ENCODE measurements around the gene GNB5. TPM values are rescaled to one million over a fixed set of nuclear protein-coding genes. Genes with fewer than 3 reads are reported as not detected.

GNB5 gene
- total and polyA plus RNA-seq, 2 of the 13 experiments (the other 11 are each of a cell fraction or from before 2014, with no cell fraction given), result 13.7 to 14.4 TPM

DNA sequence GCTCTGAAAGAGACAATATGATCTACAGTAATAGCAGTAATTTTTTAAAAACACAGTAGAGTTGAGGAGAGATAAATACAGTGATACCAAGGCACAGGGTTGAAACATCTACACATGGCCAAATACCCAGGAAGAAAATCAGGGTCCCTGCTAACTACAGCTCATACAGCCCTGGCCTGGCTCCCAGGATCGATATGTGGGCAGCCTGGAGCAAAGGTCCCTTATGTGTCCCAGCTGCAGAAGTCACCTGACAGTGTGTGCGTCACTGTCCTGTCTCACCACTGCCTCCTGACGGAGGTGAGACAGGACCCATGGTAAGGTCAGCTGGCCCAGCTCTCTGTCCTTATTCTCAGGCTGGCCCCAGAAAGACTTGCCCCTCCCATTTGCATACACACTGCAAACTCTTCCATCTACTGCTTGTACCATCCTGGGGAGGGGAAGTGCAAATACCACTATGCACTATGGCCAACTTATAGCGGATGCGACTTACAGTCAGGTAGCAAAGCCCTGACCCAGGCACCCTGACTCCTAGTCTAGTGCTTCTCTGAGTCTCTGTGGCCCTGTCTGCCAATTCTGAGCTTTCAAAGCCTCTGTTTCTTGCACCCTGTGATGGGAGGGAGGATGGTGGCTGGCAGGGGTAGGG lies 56.6 kb downstream of the GNB5 start (continued):
- no peak for TF ChIP-seq ZNF777 (CRISPR knock-in tag; IDR thresholded peaks at IDR 0.05)
- TF ChIP-seq RORA (CRISPR knock-in tag; IDR thresholded peaks at IDR 0.05), result no peak
- no peak for TF ChIP-seq SMAD9 (CRISPR knock-in tag; IDR thresholded peaks at IDR 0.05)
- TF ChIP-seq, protein P1, sequence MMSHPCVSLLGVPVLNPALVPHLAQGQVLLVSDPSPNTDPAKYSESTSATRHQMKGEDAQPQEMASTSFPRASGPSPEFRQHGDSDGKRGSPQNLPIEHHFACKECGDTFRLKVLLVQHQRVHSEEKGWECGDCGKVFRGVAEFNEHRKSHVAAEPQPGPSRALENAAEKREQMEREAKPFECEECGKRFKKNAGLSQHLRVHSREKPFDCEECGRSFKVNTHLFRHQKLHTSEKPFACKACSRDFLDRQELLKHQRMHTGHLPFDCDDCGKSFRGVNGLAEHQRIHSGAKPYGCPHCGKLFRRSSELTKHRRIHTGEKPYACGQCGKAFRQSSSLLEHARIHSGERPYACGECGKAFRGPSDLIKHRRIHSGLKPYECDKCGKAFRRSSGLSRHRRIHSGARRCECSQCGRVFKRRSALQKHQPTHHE (CRISPR knock-in tag; IDR thresholded peaks at IDR 0.05; ENCODE audit: borderline replicate concordance), result no peak
- TF ChIP-seq TBP (CRISPR knock-in tag; IDR thresholded peaks at IDR 0.05), result no peak
- no peak for TF ChIP-seq MTA3 (CRISPR knock-in tag; IDR thresholded peaks at IDR 0.05)
- TF ChIP-seq KDM4B (CRISPR knock-in tag; IDR thresholded peaks at IDR 0.05), result no peak
- TF ChIP-seq PRMT3 (CRISPR knock-in tag; IDR thresholded peaks at IDR 0.05; ENCODE audit: borderline replicate concordance, low read depth), result no peak
- TF ChIP-seq PAWR (CRISPR knock-in tag; IDR thresholded peaks at IDR 0.05; ENCODE audit: borderline replicate concordance), result no peak
- TF ChIP-seq ZSCAN21 (CRISPR knock-in tag; IDR thresholded peaks at IDR 0.05; ENCODE audit: borderline replicate concordance), result no peak; the same call in 1 of the 2 replicates
- TF ChIP-seq, protein P2, sequence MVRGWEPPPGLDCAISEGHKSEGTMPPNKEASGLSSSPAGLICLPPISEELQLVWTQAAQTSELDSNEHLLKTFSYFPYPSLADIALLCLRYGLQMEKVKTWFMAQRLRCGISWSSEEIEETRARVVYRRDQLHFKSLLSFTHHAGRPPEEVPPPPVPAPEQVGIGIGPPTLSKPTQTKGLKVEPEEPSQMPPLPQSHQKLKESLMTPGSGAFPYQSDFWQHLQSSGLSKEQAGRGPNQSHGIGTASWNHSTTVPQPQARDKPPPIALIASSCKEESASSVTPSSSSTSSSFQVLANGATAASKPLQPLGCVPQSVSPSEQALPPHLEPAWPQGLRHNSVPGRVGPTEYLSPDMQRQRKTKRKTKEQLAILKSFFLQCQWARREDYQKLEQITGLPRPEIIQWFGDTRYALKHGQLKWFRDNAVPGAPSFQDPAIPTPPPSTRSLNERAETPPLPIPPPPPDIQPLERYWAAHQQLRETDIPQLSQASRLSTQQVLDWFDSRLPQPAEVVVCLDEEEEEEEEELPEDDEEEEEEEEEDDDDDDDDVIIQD (CRISPR knock-in tag; IDR thresholded peaks at IDR 0.05; ENCODE audit: low read depth), result peak; percentile 96
- peak; percentile 68; the same call in 1 of the 2 replicates for TF ChIP-seq CBX5 (CRISPR knock-in tag; IDR thresholded peaks at IDR 0.05; ENCODE audit: borderline replicate concordance)
- no peak for TF ChIP-seq RFX3 (CRISPR knock-in tag; IDR thresholded peaks at IDR 0.05)
- no peak for TF ChIP-seq PCBP1 (IDR thresholded peaks at IDR 0.05; ENCODE audit: borderline replicate concordance, low read depth, low read length)
- no peak for TF ChIP-seq CAMTA2 (CRISPR knock-in tag; IDR thresholded peaks at IDR 0.05; ENCODE audit: borderline replicate concordance)
- no peak for TF ChIP-seq SKI (IDR thresholded peaks at IDR 0.05; ENCODE audit: partially characterized antibody)
- no peak for TF ChIP-seq ZNF556 (CRISPR knock-in tag; IDR thresholded peaks at IDR 0.05; ENCODE audit: borderline replicate concordance)
- no peak for TF ChIP-seq NFKBIZ (CRISPR knock-in tag; IDR thresholded peaks at IDR 0.05)
- peak; percentile 58 for TF ChIP-seq SMC3 (IDR thresholded peaks at IDR 0.05; ENCODE audit: low read length)
- no peak for TF ChIP-seq ZNF180 (CRISPR knock-in tag; IDR thresholded peaks at IDR 0.05; ENCODE audit: borderline replicate concordance, low read depth)
- peak; percentile 91 for TF ChIP-seq PPARG (CRISPR knock-in tag; conservative IDR thresholded peaks at IDR 0.05)
- peak; percentile 93 for TF ChIP-seq RXRB (CRISPR knock-in tag; IDR thresholded peaks at IDR 0.05; ENCODE audit: borderline replicate concordance)
- TF ChIP-seq ZFP90 (CRISPR knock-in tag; IDR thresholded peaks at IDR 0.05; ENCODE audit: borderline replicate concordance), result peak; percentile 74; the same call in 1 of the 2 replicates
- no peak; the same call in 1 of the 2 replicates for TF ChIP-seq ZNF724P (CRISPR knock-in tag; IDR thresholded peaks at IDR 0.05; ENCODE audit: borderline replicate concordance)
- TF ChIP-seq AGO2 (optimal IDR thresholded peaks at IDR 0.05; ENCODE audit: low read depth, low read length), result no peak

Measured in HepG2 (cell line).